ENCODE data around the gene TBCK. TPM values are rescaled to one million over a fixed set of nuclear protein-coding genes. Genes with fewer than 3 reads are reported as not detected.
"Not testable (repeated sequence)": the region's sequence is repeated elsewhere in the genome, so short reads cannot be mapped to it uniquely, and the experiment has no call there.

TBCK gene
- total RNA-seq, 2 donors from 2014 or later = 15.7 to 18.8 TPM

DNA sequence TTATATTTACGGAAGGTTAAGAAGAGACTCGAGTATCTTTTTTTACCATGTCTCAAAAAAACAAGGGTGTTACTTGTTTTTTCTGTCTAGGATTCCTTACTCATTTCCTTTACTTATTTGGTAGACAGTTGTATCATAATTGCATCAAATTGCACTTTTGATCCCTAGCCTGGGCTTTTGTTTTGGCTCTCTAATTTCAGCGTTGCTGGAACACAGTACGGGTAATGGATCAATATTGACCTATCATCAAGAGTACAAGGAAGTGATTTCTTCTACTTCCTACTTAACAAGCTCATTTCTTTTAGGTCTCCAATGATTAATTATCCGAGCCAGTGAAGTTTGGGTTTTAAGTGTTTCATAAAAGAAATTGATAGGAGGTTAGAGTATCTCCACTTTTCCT, 17.2 kb upstream of the TBCK start:
- Histone ChIP-seq H3K27ac (no peak overlapping the region), H3K4me3 (no peak overlapping the region), H3K36me3 (peaks cover 61% of the 10 kb centered on the region), H3K27me3 (no peaks in the 10 kb centered on the region), H3K4me1 (no peaks in the 10 kb centered on the region), H3K9me3 (peaks cover 0 to 7% of the 10 kb centered on the region in 2 donors)
- TF ChIP-seq, protein P1, sequence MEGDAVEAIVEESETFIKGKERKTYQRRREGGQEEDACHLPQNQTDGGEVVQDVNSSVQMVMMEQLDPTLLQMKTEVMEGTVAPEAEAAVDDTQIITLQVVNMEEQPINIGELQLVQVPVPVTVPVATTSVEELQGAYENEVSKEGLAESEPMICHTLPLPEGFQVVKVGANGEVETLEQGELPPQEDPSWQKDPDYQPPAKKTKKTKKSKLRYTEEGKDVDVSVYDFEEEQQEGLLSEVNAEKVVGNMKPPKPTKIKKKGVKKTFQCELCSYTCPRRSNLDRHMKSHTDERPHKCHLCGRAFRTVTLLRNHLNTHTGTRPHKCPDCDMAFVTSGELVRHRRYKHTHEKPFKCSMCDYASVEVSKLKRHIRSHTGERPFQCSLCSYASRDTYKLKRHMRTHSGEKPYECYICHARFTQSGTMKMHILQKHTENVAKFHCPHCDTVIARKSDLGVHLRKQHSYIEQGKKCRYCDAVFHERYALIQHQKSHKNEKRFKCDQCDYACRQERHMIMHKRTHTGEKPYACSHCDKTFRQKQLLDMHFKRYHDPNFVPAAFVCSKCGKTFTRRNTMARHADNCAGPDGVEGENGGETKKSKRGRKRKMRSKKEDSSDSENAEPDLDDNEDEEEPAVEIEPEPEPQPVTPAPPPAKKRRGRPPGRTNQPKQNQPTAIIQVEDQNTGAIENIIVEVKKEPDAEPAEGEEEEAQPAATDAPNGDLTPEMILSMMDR (IDR thresholded peaks at IDR 0.05) = no peak
- DNase-seq (ENCODE audit: low spot score) = no peak

- H3K4me3 ChIP-seq = no peak overlapping the region
- no peaks in the 10 kb centered on the region for H3K27me3 ChIP-seq
- no peaks in the 10 kb centered on the region for H3K9me3 ChIP-seq
- DNase-seq (ENCODE audit: low spot score) = no peak
- peaks cover 51% of the 10 kb centered on the region for H3K36me3 ChIP-seq
- TF ChIP-seq, protein P1 (IDR thresholded peaks at IDR 0.05) = peak in 1 of 2 donors; percentile 62
- no peak overlapping the region for H3K27ac ChIP-seq
- H3K4me1 ChIP-seq = no peaks in the 10 kb centered on the region
Observed at GRCh38 chr4:106329041-106329618, 13.1 kb upstream of the TBCK start.

DNA sequence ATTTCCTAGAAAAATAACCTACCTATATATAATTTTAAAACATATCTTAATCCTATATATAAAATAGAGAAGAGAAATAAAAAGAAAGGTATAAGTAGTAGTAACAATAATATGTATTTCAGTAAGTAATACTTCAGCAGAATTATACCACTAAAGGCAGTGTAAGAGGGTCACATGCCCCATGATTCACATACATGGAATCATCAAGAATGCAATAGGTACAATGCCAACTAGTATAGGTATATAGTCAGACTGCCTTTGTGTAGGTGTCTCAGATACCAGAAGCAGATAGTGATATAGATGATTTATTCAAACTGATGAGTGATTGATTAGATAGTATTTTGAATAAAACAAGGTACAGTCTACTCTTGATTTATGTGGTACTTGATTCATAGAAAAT, 9.8 kb upstream of the TBCK start:
- H3K27ac ChIP-seq = no peak overlapping the region
- H3K9me3 ChIP-seq = no peaks in the 10 kb centered on the region
- H3K4me1 ChIP-seq = no peaks in the 10 kb centered on the region
- DNase-seq (ENCODE audit: low spot score) = no peak
- no peak overlapping the region for H3K4me3 ChIP-seq
- TF ChIP-seq, protein P1 (IDR thresholded peaks at IDR 0.05) = no peak
- peaks cover 26% of the 10 kb centered on the region for H3K36me3 ChIP-seq
- H3K27me3 ChIP-seq = no peaks in the 10 kb centered on the region

- TF ChIP-seq, protein P1 (IDR thresholded peaks at IDR 0.05) = no peak
- H3K4me1 ChIP-seq = peaks cover 0 to 7% of the 10 kb centered on the region in 2 donors
- DNase-seq (ENCODE audit: low spot score) = no peak
- H3K9me3 ChIP-seq = no peaks in the 10 kb centered on the region
- no peak overlapping the region for H3K27ac ChIP-seq
- peaks cover 26% of the 10 kb centered on the region for H3K36me3 ChIP-seq
- no peak overlapping the region for H3K4me3 ChIP-seq
- H3K27me3 ChIP-seq = no peaks in the 10 kb centered on the region
Observed at GRCh38 chr4:106323119-106323518, 7.1 kb upstream of the TBCK start.

GRCh38 chr4:106321814-106322213, 5.8 kb upstream of the TBCK start:
- not testable (repeated sequence) for H3K4me3 ChIP-seq; H3K9me3 ChIP-seq; H3K27me3 ChIP-seq; H3K27ac ChIP-seq; DNase-seq (ENCODE audit: low spot score)
- Histone ChIP-seq H3K36me3 (peaks cover 13% of the 10 kb centered on the region), H3K4me1 (peaks cover 0 to 20% of the 10 kb centered on the region in 2 donors)

GRCh38 chr4:106321168-106321567, 5.2 kb upstream of the TBCK start:
- DNase-seq (ENCODE audit: low spot score); H3K36me3 ChIP-seq; H3K27me3 ChIP-seq; H3K27ac ChIP-seq; H3K4me3 ChIP-seq; H3K9me3 ChIP-seq: not testable (repeated sequence)
- peaks cover 0 to 21% of the 10 kb centered on the region in 2 donors for H3K4me1 ChIP-seq

- Histone ChIP-seq H3K36me3 (no peaks in the 10 kb centered on the region), H3K27me3 (no peaks in the 10 kb centered on the region), H3K4me1 (peaks cover 0 to 25% of the 10 kb centered on the region in 2 donors), H3K4me3 (no peak overlapping the region), H3K9me3 (no peaks in the 10 kb centered on the region), H3K27ac (no peak overlapping the region)
- TF ChIP-seq, protein P1 (IDR thresholded peaks at IDR 0.05) = no peak
- DNase-seq (ENCODE audit: low spot score) = no peak
Observed at GRCh38 chr4:106320235-106320634, 4.2 kb upstream of the TBCK start.
